ENCODE measurements around the gene CEP131.
A peak's percentile ranks its signal among the peaks of the same experiment; 100 is the strongest.

GRCh38 chr17:81142301-81143199 lies 80.2 kb downstream of the CEP131 start:
- TF ChIP-seq, protein P1, sequence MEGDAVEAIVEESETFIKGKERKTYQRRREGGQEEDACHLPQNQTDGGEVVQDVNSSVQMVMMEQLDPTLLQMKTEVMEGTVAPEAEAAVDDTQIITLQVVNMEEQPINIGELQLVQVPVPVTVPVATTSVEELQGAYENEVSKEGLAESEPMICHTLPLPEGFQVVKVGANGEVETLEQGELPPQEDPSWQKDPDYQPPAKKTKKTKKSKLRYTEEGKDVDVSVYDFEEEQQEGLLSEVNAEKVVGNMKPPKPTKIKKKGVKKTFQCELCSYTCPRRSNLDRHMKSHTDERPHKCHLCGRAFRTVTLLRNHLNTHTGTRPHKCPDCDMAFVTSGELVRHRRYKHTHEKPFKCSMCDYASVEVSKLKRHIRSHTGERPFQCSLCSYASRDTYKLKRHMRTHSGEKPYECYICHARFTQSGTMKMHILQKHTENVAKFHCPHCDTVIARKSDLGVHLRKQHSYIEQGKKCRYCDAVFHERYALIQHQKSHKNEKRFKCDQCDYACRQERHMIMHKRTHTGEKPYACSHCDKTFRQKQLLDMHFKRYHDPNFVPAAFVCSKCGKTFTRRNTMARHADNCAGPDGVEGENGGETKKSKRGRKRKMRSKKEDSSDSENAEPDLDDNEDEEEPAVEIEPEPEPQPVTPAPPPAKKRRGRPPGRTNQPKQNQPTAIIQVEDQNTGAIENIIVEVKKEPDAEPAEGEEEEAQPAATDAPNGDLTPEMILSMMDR (IDR thresholded peaks at IDR 0.05) = peak; percentile 39 to 45 (median 43)
- no peak for TF ChIP-seq POLR2AphosphoS5 (IDR thresholded peaks at IDR 0.05; ENCODE audit: insufficient read depth in 1 of 2, low read depth in 1 of 2)
- TF ChIP-seq POLR2A (IDR thresholded peaks at IDR 0.05) = no peak

Data from vagina (tissue), 2 donors.